H54 (cell line): ENCODE measurements around the gene MYO1C.
A peak's percentile ranks its signal among the peaks of the same experiment; 100 is the strongest.
"Not testable (repeated sequence)": the region's sequence is repeated elsewhere in the genome, so short reads cannot be mapped to it uniquely, and the experiment has no call there.

Experiments
- DNase-seq: peaks from one replicate; pipeline ENCODE4 v3.0.0; 2011; ENCODE audit warnings: low spot score, mixed read lengths; ENCODE audit not compliant: insufficient read length
- FAIRE-seq: peaks from 3 replicates; lab custom pipeline; 2011; peaks lifted over from hg19 to GRCh38; lab: Jason Lieb, UNC
- POLR2A ChIP-seq: IDR thresholded peaks from 2 replicates; pipeline ENCODE4 v1.6.1; 2011; ENCODE audit warnings: low read depth, mild to moderate bottlenecking, low read length

Gene MYO1C

GRCh38 chr17:1431631-1432104 lies 60.8 kb downstream of the MYO1C start:
- no peak for TF ChIP-seq POLR2A
- FAIRE-seq (no peak), DNase-seq (no peak)

GRCh38 chr17:1423456-1424135 lies 68.9 kb downstream of the MYO1C start:
- no peak for FAIRE-seq
- no peak for DNase-seq
- no peak for TF ChIP-seq POLR2A

GRCh38 chr17:1422885-1423284 lies 69.6 kb downstream of the MYO1C start:
- no peak for TF ChIP-seq POLR2A
- FAIRE-seq, result peak; percentile 86
- peak; percentile 79 for DNase-seq

GRCh38 chr17:1421470-1421869 lies 71.0 kb downstream of the MYO1C start:
- no peak for TF ChIP-seq POLR2A
- FAIRE-seq (no peak), DNase-seq (no peak)

GRCh38 chr17:1420981-1421380 lies 71.5 kb downstream of the MYO1C start:
- no peak for TF ChIP-seq POLR2A
- DNase-seq (no peak), FAIRE-seq (no peak)

- no peak for TF ChIP-seq POLR2A
- DNase-seq (no peak), FAIRE-seq (no peak)
Measured at GRCh38 chr17:1420163-1420562, 72.3 kb downstream of the MYO1C start.

GRCh38 chr17:1418476-1418875 lies 74.0 kb downstream of the MYO1C start:
- not testable (repeated sequence) for FAIRE-seq, DNase-seq

- FAIRE-seq (no peak), DNase-seq (no peak)
- no peak for TF ChIP-seq POLR2A
Measured at GRCh38 chr17:1416414-1416813, 76.1 kb downstream of the MYO1C start.

- DNase-seq, result no peak
- TF ChIP-seq POLR2A, result no peak
- FAIRE-seq, result no peak
Measured at GRCh38 chr17:1414634-1415033, 77.9 kb downstream of the MYO1C start.
